PC-9 (cell line): ENCODE results near the gene F2.

Experiments
- EZH2 ChIP-seq: fragments of 200-600 bp; sonication (generic); IDR thresholded peaks from 2 replicates; pipeline ENCODE4 v1.8.0; 2017; ENCODE audit warnings: antibody characterized with exemption, low read depth
- TF ChIP-seq, protein P1 (sequence below): fragments of 200-600 bp; sonication (generic); conservative IDR thresholded peaks from 2 replicates; pipeline ENCODE4 v1.6.1; 2017; ENCODE audit warnings: mixed run types, antibody characterized with exemption, mild to moderate bottlenecking, moderate library complexity

DNA sequence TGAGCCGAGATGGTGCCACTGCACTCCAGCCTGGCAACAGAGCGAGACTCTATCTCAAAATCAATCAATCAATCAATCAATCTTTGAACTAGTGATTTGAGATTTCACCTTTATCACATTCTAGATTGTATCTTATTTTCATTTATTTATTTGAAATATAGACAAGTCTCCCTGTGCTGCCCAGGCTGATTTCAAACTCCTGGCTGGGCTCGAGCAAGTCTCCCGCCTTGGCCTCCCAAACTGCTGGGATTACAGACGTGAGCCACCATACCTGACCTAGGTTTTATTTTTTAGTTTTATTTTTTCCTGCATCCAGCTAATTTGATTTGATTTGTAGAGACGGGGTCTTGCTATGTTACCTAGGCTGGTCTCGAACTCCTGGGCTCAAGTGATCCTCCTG, 17.1 kb downstream of the F2 start:
- TF ChIP-seq, protein P1, sequence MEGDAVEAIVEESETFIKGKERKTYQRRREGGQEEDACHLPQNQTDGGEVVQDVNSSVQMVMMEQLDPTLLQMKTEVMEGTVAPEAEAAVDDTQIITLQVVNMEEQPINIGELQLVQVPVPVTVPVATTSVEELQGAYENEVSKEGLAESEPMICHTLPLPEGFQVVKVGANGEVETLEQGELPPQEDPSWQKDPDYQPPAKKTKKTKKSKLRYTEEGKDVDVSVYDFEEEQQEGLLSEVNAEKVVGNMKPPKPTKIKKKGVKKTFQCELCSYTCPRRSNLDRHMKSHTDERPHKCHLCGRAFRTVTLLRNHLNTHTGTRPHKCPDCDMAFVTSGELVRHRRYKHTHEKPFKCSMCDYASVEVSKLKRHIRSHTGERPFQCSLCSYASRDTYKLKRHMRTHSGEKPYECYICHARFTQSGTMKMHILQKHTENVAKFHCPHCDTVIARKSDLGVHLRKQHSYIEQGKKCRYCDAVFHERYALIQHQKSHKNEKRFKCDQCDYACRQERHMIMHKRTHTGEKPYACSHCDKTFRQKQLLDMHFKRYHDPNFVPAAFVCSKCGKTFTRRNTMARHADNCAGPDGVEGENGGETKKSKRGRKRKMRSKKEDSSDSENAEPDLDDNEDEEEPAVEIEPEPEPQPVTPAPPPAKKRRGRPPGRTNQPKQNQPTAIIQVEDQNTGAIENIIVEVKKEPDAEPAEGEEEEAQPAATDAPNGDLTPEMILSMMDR, result no peak
- TF ChIP-seq EZH2, result no peak
